GM12873 (cell line): ENCODE results near the gene ISG20.

Source experiments
- TF ChIP-seq, protein P1 (sequence below): IDR thresholded peaks from 2 replicates; pipeline ENCODE4 v1.5.1; 2012; ENCODE audit warnings: low read depth, mild to moderate bottlenecking, moderate library complexity, low read length, control low read depth; ENCODE audit not compliant: insufficient read depth; ENCODE audit errors: missing control alignments

Gene ISG20

GRCh38 chr15:88656760-88657221 lies 18.0 kb downstream of the ISG20 start:
- TF ChIP-seq, protein P1, sequence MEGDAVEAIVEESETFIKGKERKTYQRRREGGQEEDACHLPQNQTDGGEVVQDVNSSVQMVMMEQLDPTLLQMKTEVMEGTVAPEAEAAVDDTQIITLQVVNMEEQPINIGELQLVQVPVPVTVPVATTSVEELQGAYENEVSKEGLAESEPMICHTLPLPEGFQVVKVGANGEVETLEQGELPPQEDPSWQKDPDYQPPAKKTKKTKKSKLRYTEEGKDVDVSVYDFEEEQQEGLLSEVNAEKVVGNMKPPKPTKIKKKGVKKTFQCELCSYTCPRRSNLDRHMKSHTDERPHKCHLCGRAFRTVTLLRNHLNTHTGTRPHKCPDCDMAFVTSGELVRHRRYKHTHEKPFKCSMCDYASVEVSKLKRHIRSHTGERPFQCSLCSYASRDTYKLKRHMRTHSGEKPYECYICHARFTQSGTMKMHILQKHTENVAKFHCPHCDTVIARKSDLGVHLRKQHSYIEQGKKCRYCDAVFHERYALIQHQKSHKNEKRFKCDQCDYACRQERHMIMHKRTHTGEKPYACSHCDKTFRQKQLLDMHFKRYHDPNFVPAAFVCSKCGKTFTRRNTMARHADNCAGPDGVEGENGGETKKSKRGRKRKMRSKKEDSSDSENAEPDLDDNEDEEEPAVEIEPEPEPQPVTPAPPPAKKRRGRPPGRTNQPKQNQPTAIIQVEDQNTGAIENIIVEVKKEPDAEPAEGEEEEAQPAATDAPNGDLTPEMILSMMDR, result no peak

- TF ChIP-seq, protein P1, result peak; percentile 61
These were observed 18.7 kb downstream of the ISG20 start for GRCh38 chr15:88657326-88658069.

DNA sequence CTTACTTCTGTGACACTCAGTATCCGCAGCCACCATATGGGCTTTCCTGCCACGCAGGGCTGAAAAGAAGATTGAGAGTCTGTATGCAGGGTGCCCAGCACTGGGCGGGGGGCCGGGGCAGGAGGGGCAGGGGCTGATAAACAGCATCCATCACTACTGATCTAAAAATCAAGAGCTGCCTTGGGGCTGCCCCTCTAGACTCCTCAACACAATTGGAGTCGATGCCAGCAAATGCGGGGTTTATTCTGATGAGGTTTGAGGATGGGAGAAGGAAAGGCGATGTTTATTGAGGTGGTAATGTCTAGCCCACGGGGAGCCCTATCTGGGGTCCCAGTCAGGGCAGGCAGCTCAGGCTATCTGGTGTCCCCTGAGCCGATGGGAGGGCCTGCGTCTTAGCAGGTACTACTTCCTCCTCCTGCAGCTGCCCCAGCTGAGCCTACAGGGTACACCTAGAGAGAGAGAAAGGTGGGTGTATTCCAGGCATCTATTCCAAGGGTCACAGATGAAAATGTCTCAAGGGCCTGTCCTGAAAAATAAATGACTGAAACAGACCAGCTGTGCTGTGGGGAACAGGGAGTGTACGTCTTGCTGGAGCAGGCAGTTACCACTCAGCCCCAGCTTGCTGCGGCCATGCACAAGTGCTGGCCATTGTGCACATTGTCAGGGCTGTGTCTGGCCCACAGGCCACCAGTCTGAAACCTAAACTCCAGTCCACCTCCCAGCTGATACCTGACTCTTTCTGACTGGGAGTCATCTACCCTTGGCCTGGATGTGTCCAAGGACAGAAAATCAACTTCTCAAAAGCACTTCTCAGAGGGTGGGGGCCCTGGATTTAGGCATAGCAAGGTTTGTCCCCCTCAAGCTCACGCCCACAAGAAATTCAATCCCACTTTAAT lies 19.5 kb downstream of the ISG20 start:
- TF ChIP-seq, protein P1, result no peak

GRCh38 chr15:88658972-88659931 lies 20.4 kb downstream of the ISG20 start:
- TF ChIP-seq, protein P1, result no peak

DNA sequence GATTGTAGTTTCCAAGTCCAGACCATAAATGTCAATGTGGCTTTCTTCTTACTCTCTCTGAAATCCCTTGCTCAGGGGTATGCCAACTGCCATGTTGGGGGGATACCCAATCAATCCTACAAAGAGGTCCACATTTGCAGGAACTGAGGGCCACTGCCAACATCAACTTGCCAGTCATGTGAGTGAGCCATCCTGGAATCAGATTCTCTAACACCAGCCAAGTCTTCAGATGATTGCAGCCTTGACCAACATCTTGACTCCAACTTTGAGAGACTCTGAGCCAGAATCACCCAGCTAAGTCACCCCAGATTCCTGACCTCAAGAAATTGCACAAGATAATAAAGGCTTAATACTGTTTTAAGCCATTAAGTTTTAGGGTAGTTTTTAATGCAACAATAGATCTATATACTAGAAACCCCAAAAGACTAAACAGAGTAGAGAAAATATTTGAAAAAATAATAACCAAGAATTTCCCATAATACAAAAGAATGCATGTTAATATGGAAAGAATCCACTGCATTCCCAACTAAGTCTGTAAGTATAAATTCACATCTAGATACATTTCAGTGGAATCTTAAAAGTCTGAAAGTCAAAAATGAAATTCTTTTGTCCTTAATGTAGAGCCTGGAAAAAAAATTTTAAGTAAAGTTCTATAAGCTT lies 22.4 kb downstream of the ISG20 start:
- TF ChIP-seq, protein P1, result no peak

GRCh38 chr15:88661761-88662556 lies 23.1 kb downstream of the ISG20 start:
- TF ChIP-seq, protein P1, result no peak
